PC-9 (cell line): Measurements from ENCODE around the gene PLPP3.

ENCODE experiments used
- EZH2 ChIP-seq: fragments of 200-600 bp; sonication (generic); IDR thresholded peaks from 2 replicates; pipeline ENCODE4 v1.8.0; 2017; ENCODE audit warnings: antibody characterized with exemption, low read depth
- TF ChIP-seq, protein P1 (sequence below): fragments of 200-600 bp; sonication (generic); conservative IDR thresholded peaks from 2 replicates; pipeline ENCODE4 v1.6.1; 2017; ENCODE audit warnings: mixed run types, antibody characterized with exemption, mild to moderate bottlenecking, moderate library complexity

DNA sequence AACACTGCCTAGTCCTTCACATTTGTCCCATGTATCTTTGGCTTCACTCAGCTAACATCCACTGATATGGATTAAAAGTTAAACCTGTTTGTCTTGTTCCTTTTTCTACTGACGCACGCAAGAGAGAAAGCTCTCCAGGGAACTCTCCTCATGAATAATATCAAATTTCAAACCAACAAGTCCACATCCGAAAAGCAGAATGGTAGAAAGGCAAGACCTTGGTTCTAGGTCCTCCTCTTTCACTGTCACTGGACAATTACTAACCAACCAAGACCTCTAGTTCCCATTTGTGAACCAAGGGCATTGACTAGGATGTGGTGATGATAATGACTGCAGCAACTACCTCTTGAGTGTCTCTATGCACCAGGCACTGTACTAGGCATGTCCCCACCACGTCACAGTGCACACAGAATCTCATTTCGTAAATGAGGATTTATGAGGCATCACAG lies 8.4 kb downstream of the PLPP3 start:
- TF ChIP-seq, protein P1, sequence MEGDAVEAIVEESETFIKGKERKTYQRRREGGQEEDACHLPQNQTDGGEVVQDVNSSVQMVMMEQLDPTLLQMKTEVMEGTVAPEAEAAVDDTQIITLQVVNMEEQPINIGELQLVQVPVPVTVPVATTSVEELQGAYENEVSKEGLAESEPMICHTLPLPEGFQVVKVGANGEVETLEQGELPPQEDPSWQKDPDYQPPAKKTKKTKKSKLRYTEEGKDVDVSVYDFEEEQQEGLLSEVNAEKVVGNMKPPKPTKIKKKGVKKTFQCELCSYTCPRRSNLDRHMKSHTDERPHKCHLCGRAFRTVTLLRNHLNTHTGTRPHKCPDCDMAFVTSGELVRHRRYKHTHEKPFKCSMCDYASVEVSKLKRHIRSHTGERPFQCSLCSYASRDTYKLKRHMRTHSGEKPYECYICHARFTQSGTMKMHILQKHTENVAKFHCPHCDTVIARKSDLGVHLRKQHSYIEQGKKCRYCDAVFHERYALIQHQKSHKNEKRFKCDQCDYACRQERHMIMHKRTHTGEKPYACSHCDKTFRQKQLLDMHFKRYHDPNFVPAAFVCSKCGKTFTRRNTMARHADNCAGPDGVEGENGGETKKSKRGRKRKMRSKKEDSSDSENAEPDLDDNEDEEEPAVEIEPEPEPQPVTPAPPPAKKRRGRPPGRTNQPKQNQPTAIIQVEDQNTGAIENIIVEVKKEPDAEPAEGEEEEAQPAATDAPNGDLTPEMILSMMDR = no peak
- TF ChIP-seq EZH2 = no peak
